ENCODE data around the gene MANBA. TPM values are rescaled to one million over a fixed set of nuclear protein-coding genes. Genes with fewer than 3 reads are reported as not detected.

MANBA gene
- total and polyA plus RNA-seq, 7 experiments from 2014 or later = 15.7 to 56.4 (median 26.0) TPM

GRCh38 chr4:102775805-102776204, 15.0 kb upstream of the MANBA start:
- no peak overlapping the region for H3K27ac Mint-ChIP-seq
- no peaks in the 10 kb centered on the region for H3K9me3 ChIP-seq (ENCODE audit: control insufficient read depth in 2 of 3, low read length in 3 of 3)
- CTCF ChIA-PET = no interaction called here
- peaks cover 0 to 16% (median 5%) of the 10 kb centered on the region in 5 donors for H3K27me3 Mint-ChIP-seq
- POLR2A ChIA-PET = no interaction called here
- H3K4me3 ChIP-seq (ENCODE audit: low read length) = no peak overlapping the region
- no peaks in the 10 kb centered on the region for H3K4me1 Mint-ChIP-seq
- intact Hi-C loops (cut with micrococcal nuclease) = no loop called here
- no peaks in the 10 kb centered on the region for H3K4me1 ChIP-seq (ENCODE audit: control insufficient read depth in 2 of 2, insufficient read depth in 2 of 2, low read length in 2 of 2)
- H3K36me3 ChIP-seq (ENCODE audit: control insufficient read depth in 2 of 3, insufficient read depth in 3 of 3, low read length in 3 of 3) = no peaks in the 10 kb centered on the region
- no peak overlapping the region for H3K4me3 Mint-ChIP-seq
- H3K27me3 ChIP-seq (ENCODE audit: control insufficient read depth in 2 of 2, insufficient read depth in 2 of 2, low read length in 2 of 2) = no peaks in the 10 kb centered on the region
- H3K36me3 Mint-ChIP-seq = peaks cover 0 to 4% (median 0%) of the 10 kb centered on the region in 5 donors
- H3K9me3 Mint-ChIP-seq = peaks cover 0 to 4% (median 0%) of the 10 kb centered on the region in 11 donors
- DNase-seq = no peak
- H3K27ac ChIP-seq (ENCODE audit: low read depth, low read length) = no peak overlapping the region
- ATAC-seq = no peak

- CTCF ChIA-PET = no interaction called here
- POLR2A ChIA-PET = interaction anchor here (1.7 kb wide), 1 partner anchor 13 kb away, joined by 5 read pairs; the partner anchor contains the start of gene MANBA
- no peak for ATAC-seq
- Histone ChIP-seq H3K36me3 (ENCODE audit: control insufficient read depth in 2 of 3, insufficient read depth in 3 of 3, low read length in 3 of 3) (no peaks in the 10 kb centered on the region), H3K4me3 (ENCODE audit: low read length) (no peak overlapping the region), H3K4me1 (ENCODE audit: control insufficient read depth in 2 of 2, insufficient read depth in 2 of 2, low read length in 2 of 2) (no peaks in the 10 kb centered on the region), H3K27me3 (ENCODE audit: control insufficient read depth in 2 of 2, insufficient read depth in 2 of 2, low read length in 2 of 2) (no peaks in the 10 kb centered on the region), H3K9me3 (ENCODE audit: control insufficient read depth in 2 of 3, low read length in 3 of 3) (no peaks in the 10 kb centered on the region), H3K27ac (ENCODE audit: low read depth, low read length) (no peak overlapping the region)
- Mint-ChIP-seq H3K9me3 (peaks cover 0 to 4% (median 0%) of the 10 kb centered on the region in 11 donors), H3K27ac (no peak overlapping the region), H3K27me3 (peaks cover 0 to 25% (median 5%) of the 10 kb centered on the region in 5 donors), H3K4me3 (no peak overlapping the region), H3K4me1 (no peaks in the 10 kb centered on the region), H3K36me3 (peaks cover 0 to 3% (median 0%) of the 10 kb centered on the region in 5 donors)
- intact Hi-C loops (cut with micrococcal nuclease) = no loop called here
- DNase-seq = no peak
These were observed 13.5 kb upstream of the MANBA start for GRCh38 chr4:102774254-102774653.

GRCh38 chr4:102772738-102773340, 12.1 kb upstream of the MANBA start:
- Mint-ChIP-seq H3K4me3 (no peak overlapping the region), H3K9me3 (peaks cover 0 to 4% (median 0%) of the 10 kb centered on the region in 11 donors), H3K4me1 (no peaks in the 10 kb centered on the region), H3K36me3 (peaks cover 0 to 3% (median 0%) of the 10 kb centered on the region in 5 donors), H3K27ac (no peak overlapping the region), H3K27me3 (peaks cover 0 to 29% (median 4%) of the 10 kb centered on the region in 5 donors)
- ATAC-seq (peak; percentile 31), DNase-seq (no peak)
- Histone ChIP-seq H3K9me3 (ENCODE audit: control insufficient read depth in 2 of 3, low read length in 3 of 3) (no peaks in the 10 kb centered on the region), H3K27ac (ENCODE audit: low read depth, low read length) (no peak overlapping the region), H3K36me3 (ENCODE audit: control insufficient read depth in 2 of 3, insufficient read depth in 3 of 3, low read length in 3 of 3) (no peaks in the 10 kb centered on the region), H3K4me3 (ENCODE audit: low read length) (no peak overlapping the region), H3K4me1 (ENCODE audit: control insufficient read depth in 2 of 2, insufficient read depth in 2 of 2, low read length in 2 of 2) (no peaks in the 10 kb centered on the region), H3K27me3 (ENCODE audit: control insufficient read depth in 2 of 2, insufficient read depth in 2 of 2, low read length in 2 of 2) (no peaks in the 10 kb centered on the region)
- ChIA-PET POLR2A (interaction anchor here (0.7 to 1.7 kb wide), 2 partner anchors 12 to 338 kb away, joined by 3 to 5 read pairs; partner anchors contain the start of gene MANBA), CTCF (interaction anchor here (0.6 kb wide), 2 partner anchors 323 to 1606 kb away, joined by 3 to 8 read pairs; no protein-coding TSS in a partner anchor)
- intact Hi-C loops (cut with micrococcal nuclease) = no loop called here

- Mint-ChIP-seq H3K36me3 (peaks cover 0 to 5% (median 0%) of the 10 kb centered on the region in 5 donors), H3K27ac (no peak overlapping the region), H3K4me1 (peaks cover 11 to 18% (median 14%) of the 10 kb centered on the region in 7 donors), H3K4me3 (no peak overlapping the region), H3K27me3 (peaks cover 0 to 24% (median 0%) of the 10 kb centered on the region in 5 donors), H3K9me3 (peaks cover 0 to 1% (median 0%) of the 10 kb centered on the region in 11 donors)
- POLR2A ChIA-PET = interaction anchor here (1.2 to 1.7 kb wide), 2 partner anchors 62 to 255 kb away, joined by 3 to 9 read pairs; partner anchors contain the start of gene UBE2D3
- H3K4me1 ChIP-seq (ENCODE audit: control insufficient read depth in 2 of 2, insufficient read depth in 2 of 2, low read length in 2 of 2) = peaks cover 0 to 6% of the 10 kb centered on the region in 2 donors
- H3K4me3 ChIP-seq (ENCODE audit: low read length) = no peak overlapping the region
- intact Hi-C loops (cut with micrococcal nuclease) = loop anchor here (5.0 to 10.0 kb wide), 3 partner anchors 432 to 1868 kb away; partner anchors contain the start of genes CENPE (in 1 of the 2) and PPP3CA (in 1 of the 2)
- H3K27ac ChIP-seq (ENCODE audit: low read depth, low read length) = no peak overlapping the region
- DNase-seq (no peak), ATAC-seq (no peak)
- H3K9me3 ChIP-seq (ENCODE audit: control insufficient read depth in 2 of 3, low read length in 3 of 3) = no peaks in the 10 kb centered on the region
- no peaks in the 10 kb centered on the region for H3K36me3 ChIP-seq (ENCODE audit: control insufficient read depth in 2 of 3, insufficient read depth in 3 of 3, low read length in 3 of 3)
- CTCF ChIA-PET = no interaction called here
- no peaks in the 10 kb centered on the region for H3K27me3 ChIP-seq (ENCODE audit: control insufficient read depth in 2 of 2, insufficient read depth in 2 of 2, low read length in 2 of 2)
These were observed 4.1 kb upstream of the MANBA start for GRCh38 chr4:102764901-102765300.

GRCh38 chr4:102761906-102762305, 1.1 kb upstream of the MANBA start:
- POLR2A ChIA-PET = interaction anchor here (0.6 to 2.8 kb wide), 12 partner anchors 9 to 417 kb away, joined by 3 to 45 read pairs (median 3); partner anchors contain the start of genes CISD2, NFKB1 and UBE2D3
- Histone ChIP-seq H3K36me3 (ENCODE audit: control insufficient read depth in 2 of 3, insufficient read depth in 3 of 3, low read length in 3 of 3) (no peaks in the 10 kb centered on the region), H3K4me1 (ENCODE audit: control insufficient read depth in 2 of 2, insufficient read depth in 2 of 2, low read length in 2 of 2) (peaks cover 4 to 16% of the 10 kb centered on the region in 2 donors), H3K27ac (ENCODE audit: low read depth, low read length) (no peak overlapping the region), H3K4me3 (ENCODE audit: low read length) (peak overlapping the region; percentile 62), H3K27me3 (ENCODE audit: control insufficient read depth in 2 of 2, insufficient read depth in 2 of 2, low read length in 2 of 2) (no peaks in the 10 kb centered on the region), H3K9me3 (ENCODE audit: control insufficient read depth in 2 of 3, low read length in 3 of 3) (no peaks in the 10 kb centered on the region)
- Mint-ChIP-seq H3K4me1 (peaks cover 33 to 46% (median 40%) of the 10 kb centered on the region in 7 donors), H3K27me3 (peaks cover 0 to 13% (median 0%) of the 10 kb centered on the region in 5 donors), H3K36me3 (peaks cover 0 to 5% (median 3%) of the 10 kb centered on the region in 5 donors), H3K27ac (peak overlapping the region in 6 of 9 donors; percentile 56 to 92 (median 78)), H3K4me3 (peak overlapping the region; percentile 5 to 99 (median 94)), H3K9me3 (peaks cover 0 to 1% (median 0%) of the 10 kb centered on the region in 11 donors)
- intact Hi-C loops (cut with micrococcal nuclease) = loop anchor here (1.0 to 10.0 kb wide), 13 partner anchors 19 to 1865 kb away; partner anchors contain the start of genes SLC39A8 (in 2 of the 2), SLC9B2 (in 2 of the 2), CENPE (in 1 of the 2) and NFKB1 (in 1 of the 2)
- ATAC-seq = no peak
- DNase-seq = no peak
- CTCF ChIA-PET = interaction anchor here (0.7 to 2.0 kb wide), 2 partner anchors 55 to 64 kb away, joined by 4 to 5 read pairs; no protein-coding TSS in a partner anchor

GRCh38 chr4:102761296-102761701, 531 bp upstream of the MANBA start:
- Histone ChIP-seq H3K4me3 (ENCODE audit: low read length) (peak overlapping the region; percentile 62), H3K27me3 (ENCODE audit: control insufficient read depth in 2 of 2, insufficient read depth in 2 of 2, low read length in 2 of 2) (no peaks in the 10 kb centered on the region), H3K27ac (ENCODE audit: low read depth, low read length) (peak overlapping the region; percentile 72), H3K36me3 (ENCODE audit: control insufficient read depth in 2 of 3, insufficient read depth in 3 of 3, low read length in 3 of 3) (no peaks in the 10 kb centered on the region), H3K4me1 (ENCODE audit: control insufficient read depth in 2 of 2, insufficient read depth in 2 of 2, low read length in 2 of 2) (peaks cover 4 to 16% of the 10 kb centered on the region in 2 donors), H3K9me3 (ENCODE audit: control insufficient read depth in 2 of 3, low read length in 3 of 3) (no peaks in the 10 kb centered on the region)
- POLR2A ChIA-PET = interaction anchor here (0.6 to 2.8 kb wide), 23 partner anchors 9 to 1714 kb away, joined by 3 to 45 read pairs (median 3); partner anchors contain the start of genes CISD2, NFKB1 and UBE2D3
- intact Hi-C loops (cut with micrococcal nuclease) = loop anchor here (1.0 to 10.0 kb wide), 13 partner anchors 18 to 1864 kb away; partner anchors contain the start of genes SLC39A8 (in 2 of the 2), SLC9B2 (in 2 of the 2), CENPE (in 1 of the 2) and NFKB1 (in 1 of the 2)
- peaks cover 35 to 48% (median 42%) of the 10 kb centered on the region in 7 donors for H3K4me1 Mint-ChIP-seq
- peaks cover 0 to 6% (median 3%) of the 10 kb centered on the region in 5 donors for H3K36me3 Mint-ChIP-seq
- peaks cover 0 to 13% (median 0%) of the 10 kb centered on the region in 5 donors for H3K27me3 Mint-ChIP-seq
- DNase-seq = peak in 1 of 9 donors; percentile 42
- peak overlapping the region; percentile 56 to 92 (median 78) for H3K27ac Mint-ChIP-seq
- peaks cover 0 to 2% (median 0%) of the 10 kb centered on the region in 11 donors for H3K9me3 Mint-ChIP-seq
- CTCF ChIA-PET = interaction anchor here (1.1 to 2.0 kb wide), 3 partner anchors 64 to 268 kb away, joined by 3 to 6 read pairs (median 5); partner anchors contain the start of gene UBE2D3
- H3K4me3 Mint-ChIP-seq = peak overlapping the region; percentile 86 to 99 (median 98)
- ATAC-seq = no peak

Data from naive thymus-derived CD4-positive, alpha-beta T cell (primary cell).